OCI-LY1 (cell line): ENCODE results near the gene SCN3A.

ENCODE experiments used
- H2AFZ ChIP-seq: fragments of 200-600 bp; sonication (generic), shearing (Covaris generic); 2 replicates; pipeline ENCODE4 v1.6.0; 2014; ENCODE audit warnings: antibody characterized with exemption, mild to moderate bottlenecking, low read length
- H3F3A ChIP-seq: fragments of 200-600 bp; sonication (generic), shearing (Covaris generic); 2 replicates; pipeline ENCODE4 v1.6.0; 2014; ENCODE audit warnings: mild to moderate bottlenecking, antibody characterized with exemption, low read length, moderate library complexity; ENCODE audit not compliant: insufficient read depth
- H3K27ac ChIP-seq: fragments of 200-600 bp; sonication (generic); 2 replicates; pipeline ENCODE4 v1.5.1; 2014; ENCODE audit warnings: low read length, mixed run types, mild to moderate bottlenecking, low read depth; ENCODE audit not compliant: poor library complexity, severe bottlenecking
- H3K27me3 ChIP-seq: fragments of 200-600 bp; sonication (generic); 2 replicates; pipeline ENCODE4 v1.6.0; 2014; ENCODE audit warnings: antibody characterized with exemption, mild to moderate bottlenecking, low read length, moderate library complexity; ENCODE audit not compliant: insufficient read depth
- H3K36me3 ChIP-seq: fragments of 200-600 bp; sonication (generic); 2 replicates; pipeline ENCODE4 v1.6.1; 2014; ENCODE audit warnings: mild to moderate bottlenecking, antibody characterized with exemption, low read length, moderate library complexity, mixed read lengths; ENCODE audit not compliant: insufficient read depth
- H3K4me1 ChIP-seq: fragments of 200-600 bp; sonication (generic); 2 replicates; pipeline ENCODE4 v1.5.1; 2014; ENCODE audit warnings: mild to moderate bottlenecking, low read length, moderate library complexity; ENCODE audit not compliant: insufficient read depth, severe bottlenecking
- H3K4me2 ChIP-seq: fragments of 200-600 bp; sonication (generic), shearing (Covaris generic); 2 replicates; pipeline ENCODE4 v1.6.1; 2014; ENCODE audit warnings: low read length
- H3K4me3 ChIP-seq: fragments of 200-600 bp; sonication (generic); 2 replicates; pipeline ENCODE4 v1.5.1; 2014; ENCODE audit warnings: low read length, low read depth, mild to moderate bottlenecking, mixed read lengths; ENCODE audit not compliant: poor library complexity, severe bottlenecking
- H3K79me2 ChIP-seq: fragments of 200-600 bp; shearing (Covaris generic); 2 replicates; pipeline ENCODE4 v1.6.1; 2016; ENCODE audit warnings: mixed run types, low read length, mixed read lengths; ENCODE audit not compliant: insufficient read depth
- H3K9ac ChIP-seq: fragments of 200-600 bp; sonication (generic), shearing (Covaris generic); 2 replicates; pipeline ENCODE4 v1.6.1; 2014; ENCODE audit warnings: mild to moderate bottlenecking, low read length, mixed read lengths
- H3K9me2 ChIP-seq: fragments of 200-600 bp; sonication (generic), shearing (Covaris generic); 2 replicates; pipeline ENCODE4 v1.6.1; 2014; ENCODE audit warnings: low read depth, mild to moderate bottlenecking, low read length, mixed read lengths
- H3K9me3 ChIP-seq: fragments of 200-600 bp; shearing (Covaris generic); 2 replicates; pipeline ENCODE4 v1.6.1; 2014; ENCODE audit warnings: low read length, mixed read lengths
- H4K20me1 ChIP-seq: fragments of 200-600 bp; sonication (generic), shearing (Covaris generic); 2 replicates; pipeline ENCODE4 v1.6.0; 2016; ENCODE audit warnings: mild to moderate bottlenecking, low read length; ENCODE audit not compliant: insufficient read depth
- CTCF ChIP-seq: fragments of 200-600 bp; sonication (generic), shearing (Covaris generic); IDR thresholded peaks from 2 replicates; pipeline ENCODE4 v1.5.1; 2017; ENCODE audit warnings: mild to moderate bottlenecking, antibody characterized with exemption, low read length, moderate library complexity, mixed read lengths
- EZH2 ChIP-seq: fragments of 200-600 bp; sonication (generic), shearing (Covaris generic); IDR thresholded peaks from 2 replicates; pipeline ENCODE4 v1.8.0; 2017; ENCODE audit warnings: borderline replicate concordance, mixed run types, mild to moderate bottlenecking, antibody characterized with exemption, low read length, moderate library complexity, mixed read lengths

Gene SCN3A

GRCh38 chr2:165126244-165126643 lies 77.6 kb downstream of the SCN3A start:
- no peaks in the 10 kb centered on the region for H3K27me3 ChIP-seq
- H3K9ac ChIP-seq, result no peak overlapping the region
- no peak overlapping the region for H3K4me3 ChIP-seq
- no peaks in the 10 kb centered on the region for H3F3A ChIP-seq
- H3K79me2 ChIP-seq, result no peaks in the 10 kb centered on the region
- no peak overlapping the region for H2AFZ ChIP-seq
- TF ChIP-seq CTCF (no peak), EZH2 (no peak)
- no peaks in the 10 kb centered on the region for H3K4me1 ChIP-seq
- no peaks in the 10 kb centered on the region for H3K36me3 ChIP-seq
- H4K20me1 ChIP-seq, result no peaks in the 10 kb centered on the region
- H3K27ac ChIP-seq, result no peak overlapping the region
- no peak overlapping the region for H3K4me2 ChIP-seq
- no peaks in the 10 kb centered on the region for H3K9me2 ChIP-seq
- no peaks in the 10 kb centered on the region for H3K9me3 ChIP-seq

- H3K4me3 ChIP-seq, result no peak overlapping the region
- H3K9me2 ChIP-seq, result no peaks in the 10 kb centered on the region
- no peak overlapping the region for H3K9ac ChIP-seq
- H3K36me3 ChIP-seq, result no peaks in the 10 kb centered on the region
- H4K20me1 ChIP-seq, result no peaks in the 10 kb centered on the region
- no peaks in the 10 kb centered on the region for H3F3A ChIP-seq
- no peaks in the 10 kb centered on the region for H3K4me1 ChIP-seq
- TF ChIP-seq CTCF, result no peak
- TF ChIP-seq EZH2, result no peak
- H3K27me3 ChIP-seq, result no peaks in the 10 kb centered on the region
- H3K79me2 ChIP-seq, result no peaks in the 10 kb centered on the region
- H3K9me3 ChIP-seq, result no peaks in the 10 kb centered on the region
- H2AFZ ChIP-seq, result no peak overlapping the region
- H3K27ac ChIP-seq, result no peak overlapping the region
- H3K4me2 ChIP-seq, result no peak overlapping the region
Observed at GRCh38 chr2:165122521-165122920, 81.3 kb downstream of the SCN3A start.

- TF ChIP-seq EZH2 (no peak), CTCF (no peak)
- Histone ChIP-seq H3K27me3 (no peaks in the 10 kb centered on the region), H3K9ac (no peak overlapping the region), H2AFZ (no peak overlapping the region), H3K9me2 (no peaks in the 10 kb centered on the region), H3K9me3 (no peaks in the 10 kb centered on the region), H3K36me3 (no peaks in the 10 kb centered on the region), H3K79me2 (no peaks in the 10 kb centered on the region), H3K4me3 (no peak overlapping the region), H3K4me2 (no peak overlapping the region), H4K20me1 (no peaks in the 10 kb centered on the region), H3F3A (no peaks in the 10 kb centered on the region), H3K27ac (no peak overlapping the region), H3K4me1 (no peaks in the 10 kb centered on the region)
Observed at GRCh38 chr2:165120740-165121467, 82.9 kb downstream of the SCN3A start.
